GM13977 (cell line): ENCODE measurements around the gene CMYA5.

Experiments used
- DNase-seq: peaks from one replicate; pipeline ENCODE4 v3.0.0; 2012; ENCODE audit warnings: low spot score
- CTCF ChIP-seq: IDR thresholded peaks from 2 replicates; pipeline ENCODE4 v1.5.1; 2012; ENCODE audit warnings: mild to moderate bottlenecking, control low read depth; ENCODE audit not compliant: insufficient read depth; ENCODE audit errors: extremely low read depth, missing control alignments
- in situ Hi-C: fragments of 300-500 bp; cut with MboI; formaldehyde crosslinking; loops from one replicate; pipeline ENCODE4 v1.12.0; 2022; ENCODE audit warnings: low sequenced_read_pairs, low pct_unique_long_range_greater_than_20kb, mixed read lengths, inconsistent platforms; ENCODE audit not compliant: unreplicated experiment

CMYA5 gene

GRCh38 chr5:79689541-79690466, at the start of gene CMYA5:
Gene CMYA5, plus strand, starts transcription at chr5:79689836. Its CDS starts 72 bp downstream, at chr5:79689908.
- no peak for DNase-seq
- TF ChIP-seq CTCF = no peak
- in situ Hi-C loops = no loop called here

GRCh38 chr5:79640571-79641055, 49.0 kb upstream of the CMYA5 start:
- TF ChIP-seq CTCF = no peak
- DNase-seq = no peak
- in situ Hi-C loops = no loop called here

- TF ChIP-seq CTCF = no peak
- no peak for DNase-seq
- in situ Hi-C loops = no loop called here
Observed at GRCh38 chr5:79641414-79641813, 48.2 kb upstream of the CMYA5 start.

- in situ Hi-C loops = no loop called here
- no peak for TF ChIP-seq CTCF
- no peak for DNase-seq
Observed at GRCh38 chr5:79642210-79642609, 47.4 kb upstream of the CMYA5 start.

- DNase-seq = no peak
- no peak for TF ChIP-seq CTCF
- in situ Hi-C loops = no loop called here
Observed at GRCh38 chr5:79653843-79654242, 35.8 kb upstream of the CMYA5 start.

GRCh38 chr5:79663212-79663611, 26.4 kb upstream of the CMYA5 start:
- TF ChIP-seq CTCF = no peak
- in situ Hi-C loops = no loop called here
- DNase-seq = no peak
